ENCODE measurements around the gene COL4A4.

COL4A4 gene

GRCh38 chr2:226995625-226996041 lies 168.4 kb downstream of the COL4A4 start:
- peaks cover 28% of the 10 kb centered on the region; the same call in 1 of the 2 replicates for H3K36me3 ChIP-seq (ENCODE audit: insufficient read depth, low read length)
- H4K20me1 ChIP-seq (ENCODE audit: insufficient read depth, low read length): no peaks in the 10 kb centered on the region
- H3K4me3 ChIP-seq (ENCODE audit: low read depth in 1 of 2, low read length in 2 of 2): no peak overlapping the region
- H3K4me1 ChIP-seq (ENCODE audit: insufficient read depth, low read length): no peaks in the 10 kb centered on the region
- H3K9ac ChIP-seq (ENCODE audit: low read depth, low read length): no peak overlapping the region
- H3K27me3 ChIP-seq (ENCODE audit: insufficient read depth, low read length, poor library complexity): no peaks in the 10 kb centered on the region
- H3K4me2 ChIP-seq (ENCODE audit: insufficient read depth, low read length): no peak overlapping the region
- TF ChIP-seq EZH2 (IDR thresholded peaks at IDR 0.05; ENCODE audit: borderline replicate concordance, low read depth, low read length, severe bottlenecking) (no peak), CTCF (IDR thresholded peaks at IDR 0.05; ENCODE audit: borderline replicate concordance, extremely low read depth, low read length, poor library complexity, severe bottlenecking) (no peak)
- peaks cover 3% of the 10 kb centered on the region for H3K9me3 ChIP-seq (ENCODE audit: insufficient read depth, low read length, severe bottlenecking)
- H3K79me2 ChIP-seq (ENCODE audit: insufficient read depth, low read length): no peaks in the 10 kb centered on the region
- no peak for DNase-seq
- no peak overlapping the region for H3K27ac ChIP-seq (ENCODE audit: low read length)
- no peak for ATAC-seq (ENCODE audit: insufficient read depth, low read depth)
- H2AFZ ChIP-seq (ENCODE audit: low read depth, low read length): no peak overlapping the region

- DNase-seq (no peak), ATAC-seq (ENCODE audit: insufficient read depth, low read depth) (no peak)
- peaks cover 23% of the 10 kb centered on the region; the same call in 1 of the 2 replicates for H3K36me3 ChIP-seq (ENCODE audit: insufficient read depth, low read length)
- no peaks in the 10 kb centered on the region for H3K9me3 ChIP-seq (ENCODE audit: insufficient read depth, low read length, severe bottlenecking)
- no peak overlapping the region for H3K4me3 ChIP-seq (ENCODE audit: low read depth in 1 of 2, low read length in 2 of 2)
- no peak overlapping the region for H2AFZ ChIP-seq (ENCODE audit: low read depth, low read length)
- H3K27ac ChIP-seq (ENCODE audit: low read length): no peak overlapping the region
- no peak overlapping the region for H3K9ac ChIP-seq (ENCODE audit: low read depth, low read length)
- no peaks in the 10 kb centered on the region for H3K79me2 ChIP-seq (ENCODE audit: insufficient read depth, low read length)
- H4K20me1 ChIP-seq (ENCODE audit: insufficient read depth, low read length): no peaks in the 10 kb centered on the region
- H3K4me2 ChIP-seq (ENCODE audit: insufficient read depth, low read length): no peak overlapping the region
- H3K4me1 ChIP-seq (ENCODE audit: insufficient read depth, low read length): no peaks in the 10 kb centered on the region
- no peaks in the 10 kb centered on the region for H3K27me3 ChIP-seq (ENCODE audit: insufficient read depth, low read length, poor library complexity)
- TF ChIP-seq CTCF (IDR thresholded peaks at IDR 0.05; ENCODE audit: borderline replicate concordance, extremely low read depth, low read length, poor library complexity, severe bottlenecking): no peak
- TF ChIP-seq EZH2 (IDR thresholded peaks at IDR 0.05; ENCODE audit: borderline replicate concordance, low read depth, low read length, severe bottlenecking): no peak
Measured at GRCh38 chr2:226994775-226995174, 169.2 kb downstream of the COL4A4 start.

- H3K4me3 ChIP-seq (ENCODE audit: low read depth in 1 of 2, low read length in 2 of 2): no peak overlapping the region
- no peak overlapping the region for H2AFZ ChIP-seq (ENCODE audit: low read depth, low read length)
- no peak overlapping the region for H3K27ac ChIP-seq (ENCODE audit: low read length)
- no peaks in the 10 kb centered on the region for H3K27me3 ChIP-seq (ENCODE audit: insufficient read depth, low read length, poor library complexity)
- no peak for DNase-seq
- ATAC-seq (ENCODE audit: insufficient read depth, low read depth): no peak
- H4K20me1 ChIP-seq (ENCODE audit: insufficient read depth, low read length): no peaks in the 10 kb centered on the region
- no peak for TF ChIP-seq CTCF (IDR thresholded peaks at IDR 0.05; ENCODE audit: borderline replicate concordance, extremely low read depth, low read length, poor library complexity, severe bottlenecking)
- no peak for TF ChIP-seq EZH2 (IDR thresholded peaks at IDR 0.05; ENCODE audit: borderline replicate concordance, low read depth, low read length, severe bottlenecking)
- H3K79me2 ChIP-seq (ENCODE audit: insufficient read depth, low read length): no peaks in the 10 kb centered on the region
- H3K4me1 ChIP-seq (ENCODE audit: insufficient read depth, low read length): no peaks in the 10 kb centered on the region
- H3K9ac ChIP-seq (ENCODE audit: low read depth, low read length): no peak overlapping the region
- H3K4me2 ChIP-seq (ENCODE audit: insufficient read depth, low read length): no peak overlapping the region
- no peaks in the 10 kb centered on the region for H3K9me3 ChIP-seq (ENCODE audit: insufficient read depth, low read length, severe bottlenecking)
- H3K36me3 ChIP-seq (ENCODE audit: insufficient read depth, low read length): peaks cover 14% of the 10 kb centered on the region; the same call in 1 of the 2 replicates
Measured at GRCh38 chr2:226993171-226993570, 170.8 kb downstream of the COL4A4 start.

GRCh38 chr2:226991663-226992062 lies 172.3 kb downstream of the COL4A4 start:
- ATAC-seq (ENCODE audit: insufficient read depth, low read depth) (no peak), DNase-seq (no peak)
- H3K9ac ChIP-seq (ENCODE audit: low read depth, low read length): no peak overlapping the region
- H2AFZ ChIP-seq (ENCODE audit: low read depth, low read length): no peak overlapping the region
- H3K27me3 ChIP-seq (ENCODE audit: insufficient read depth, low read length, poor library complexity): no peaks in the 10 kb centered on the region
- H3K36me3 ChIP-seq (ENCODE audit: insufficient read depth, low read length): peaks cover 14% of the 10 kb centered on the region; the same call in 1 of the 2 replicates
- no peak overlapping the region for H3K4me3 ChIP-seq (ENCODE audit: low read depth in 1 of 2, low read length in 2 of 2)
- H3K4me2 ChIP-seq (ENCODE audit: insufficient read depth, low read length): no peak overlapping the region
- H4K20me1 ChIP-seq (ENCODE audit: insufficient read depth, low read length): no peaks in the 10 kb centered on the region
- H3K27ac ChIP-seq (ENCODE audit: low read length): no peak overlapping the region
- no peaks in the 10 kb centered on the region for H3K9me3 ChIP-seq (ENCODE audit: insufficient read depth, low read length, severe bottlenecking)
- H3K4me1 ChIP-seq (ENCODE audit: insufficient read depth, low read length): no peaks in the 10 kb centered on the region
- no peaks in the 10 kb centered on the region for H3K79me2 ChIP-seq (ENCODE audit: insufficient read depth, low read length)
- TF ChIP-seq EZH2 (IDR thresholded peaks at IDR 0.05; ENCODE audit: borderline replicate concordance, low read depth, low read length, severe bottlenecking): no peak
- TF ChIP-seq CTCF (IDR thresholded peaks at IDR 0.05; ENCODE audit: borderline replicate concordance, extremely low read depth, low read length, poor library complexity, severe bottlenecking): no peak

Data from DND-41 (cell line).